ENCODE measurements around the gene TMPRSS11D.

TMPRSS11D gene

DNA sequence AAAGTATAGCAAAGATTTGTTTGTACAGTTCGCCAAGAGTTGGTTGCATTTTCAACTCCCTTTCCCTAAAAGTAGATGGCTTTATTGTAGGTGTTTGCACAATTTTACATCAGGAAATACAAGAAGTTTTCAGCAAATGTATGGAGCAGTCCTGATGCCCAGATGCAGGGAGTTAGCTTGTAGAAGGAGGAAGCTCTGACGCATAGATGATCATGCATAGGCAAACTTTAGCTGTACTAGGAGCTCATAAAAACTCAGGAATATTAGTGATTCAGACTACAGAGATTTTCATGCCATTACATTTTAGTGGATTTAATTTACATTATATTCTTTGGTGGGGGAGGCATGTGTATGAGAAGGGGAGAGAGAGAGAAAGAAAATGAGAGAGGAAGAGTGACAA, 62.9 kb downstream of the TMPRSS11D start:
- Mint-ChIP-seq H3K4me1 (no peaks in the 10 kb centered on the region), H3K27ac (no peak overlapping the region), H3K27me3 (ENCODE audit: low read depth) (no peaks in the 10 kb centered on the region), H3K9me3 (peaks cover 9% of the 10 kb centered on the region), H3K4me3 (no peak overlapping the region), H3K36me3 (ENCODE audit: low read depth) (no peaks in the 10 kb centered on the region)
- TF ChIP-seq, protein P1, sequence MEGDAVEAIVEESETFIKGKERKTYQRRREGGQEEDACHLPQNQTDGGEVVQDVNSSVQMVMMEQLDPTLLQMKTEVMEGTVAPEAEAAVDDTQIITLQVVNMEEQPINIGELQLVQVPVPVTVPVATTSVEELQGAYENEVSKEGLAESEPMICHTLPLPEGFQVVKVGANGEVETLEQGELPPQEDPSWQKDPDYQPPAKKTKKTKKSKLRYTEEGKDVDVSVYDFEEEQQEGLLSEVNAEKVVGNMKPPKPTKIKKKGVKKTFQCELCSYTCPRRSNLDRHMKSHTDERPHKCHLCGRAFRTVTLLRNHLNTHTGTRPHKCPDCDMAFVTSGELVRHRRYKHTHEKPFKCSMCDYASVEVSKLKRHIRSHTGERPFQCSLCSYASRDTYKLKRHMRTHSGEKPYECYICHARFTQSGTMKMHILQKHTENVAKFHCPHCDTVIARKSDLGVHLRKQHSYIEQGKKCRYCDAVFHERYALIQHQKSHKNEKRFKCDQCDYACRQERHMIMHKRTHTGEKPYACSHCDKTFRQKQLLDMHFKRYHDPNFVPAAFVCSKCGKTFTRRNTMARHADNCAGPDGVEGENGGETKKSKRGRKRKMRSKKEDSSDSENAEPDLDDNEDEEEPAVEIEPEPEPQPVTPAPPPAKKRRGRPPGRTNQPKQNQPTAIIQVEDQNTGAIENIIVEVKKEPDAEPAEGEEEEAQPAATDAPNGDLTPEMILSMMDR (IDR thresholded peaks at IDR 0.05; ENCODE audit: unreplicated experiment in 3 of 3), result no peak

DNA sequence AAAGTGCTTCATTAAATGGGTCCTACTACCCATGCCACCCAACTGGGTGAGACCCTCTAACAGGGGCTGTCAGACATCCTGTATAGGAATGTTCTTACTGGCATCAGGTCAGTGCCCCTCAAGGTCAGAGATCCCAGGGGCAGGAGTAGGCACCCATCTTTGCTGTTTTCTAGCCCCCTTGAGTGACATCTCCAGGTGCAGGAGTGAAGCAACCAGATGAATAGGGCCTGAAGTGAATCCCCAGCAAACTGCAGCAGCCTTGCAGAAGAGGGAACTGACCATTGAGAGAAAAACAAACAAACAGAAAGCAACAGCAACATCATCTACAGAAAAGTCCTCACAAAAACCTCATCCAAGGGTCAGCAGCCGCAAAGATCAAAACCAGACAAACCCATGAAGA, 73.8 kb downstream of the TMPRSS11D start:
- H3K9me3 Mint-ChIP-seq, result peaks cover 39% of the 10 kb centered on the region
- H3K4me1 Mint-ChIP-seq, result no peaks in the 10 kb centered on the region
- H3K4me3 Mint-ChIP-seq, result no peak overlapping the region
- peaks cover 4% of the 10 kb centered on the region for H3K36me3 Mint-ChIP-seq (ENCODE audit: low read depth)
- H3K27me3 Mint-ChIP-seq (ENCODE audit: low read depth), result no peaks in the 10 kb centered on the region
- no peak overlapping the region for H3K27ac Mint-ChIP-seq
- TF ChIP-seq, protein P1 (IDR thresholded peaks at IDR 0.05; ENCODE audit: unreplicated experiment in 3 of 3), result no peak

DNA sequence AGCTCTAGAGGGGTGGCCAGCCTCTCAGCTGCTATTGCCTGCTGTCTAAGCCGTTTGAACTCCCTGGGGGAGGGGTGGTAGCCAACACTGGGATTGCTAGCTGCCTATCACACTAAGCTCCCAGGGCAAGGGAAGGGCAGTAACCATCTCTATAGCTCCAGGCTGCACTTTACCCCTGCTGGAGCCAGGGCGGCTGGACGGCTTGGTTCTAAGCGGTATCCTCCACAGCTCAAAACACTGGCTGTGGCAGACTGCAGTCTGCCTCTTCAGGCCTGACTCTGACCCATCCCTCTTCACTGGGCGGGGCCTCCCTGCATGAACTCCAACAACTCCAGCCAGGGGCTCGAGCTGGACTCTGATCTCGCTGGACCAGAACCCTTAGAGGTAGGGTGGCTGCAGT, 74.3 kb downstream of the TMPRSS11D start:
- Mint-ChIP-seq H3K27me3 (ENCODE audit: low read depth) (no peaks in the 10 kb centered on the region), H3K4me3 (no peak overlapping the region), H3K4me1 (no peaks in the 10 kb centered on the region), H3K9me3 (peaks cover 34% of the 10 kb centered on the region), H3K27ac (no peak overlapping the region), H3K36me3 (ENCODE audit: low read depth) (peaks cover 4% of the 10 kb centered on the region)
- TF ChIP-seq, protein P1 (IDR thresholded peaks at IDR 0.05; ENCODE audit: unreplicated experiment in 3 of 3), result no peak

DNA sequence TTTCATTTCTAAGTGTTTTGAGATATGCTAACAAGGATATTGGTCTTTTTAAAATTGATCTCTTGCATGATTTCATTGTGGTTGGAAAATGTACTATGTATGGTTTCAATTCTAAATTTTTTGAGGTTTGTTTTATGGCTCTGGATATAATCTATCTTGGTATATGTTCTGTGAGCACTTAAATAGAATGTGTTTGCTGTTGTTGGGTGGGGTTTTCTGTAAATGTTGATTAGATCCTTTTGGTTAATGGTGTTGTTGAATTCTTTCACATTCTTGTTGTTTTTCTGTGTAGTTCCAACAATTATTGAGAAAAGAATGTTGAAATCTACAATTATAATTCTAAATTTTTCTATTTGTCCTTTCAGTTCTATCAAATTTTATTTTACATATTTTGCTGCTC, 87.0 kb downstream of the TMPRSS11D start:
- H3K9me3 Mint-ChIP-seq, result no peaks in the 10 kb centered on the region
- H3K27ac Mint-ChIP-seq, result no peak overlapping the region
- H3K36me3 Mint-ChIP-seq (ENCODE audit: low read depth), result no peaks in the 10 kb centered on the region
- no peaks in the 10 kb centered on the region for H3K4me1 Mint-ChIP-seq
- TF ChIP-seq, protein P1 (IDR thresholded peaks at IDR 0.05; ENCODE audit: unreplicated experiment in 3 of 3), result no peak
- no peak overlapping the region for H3K4me3 Mint-ChIP-seq
- H3K27me3 Mint-ChIP-seq (ENCODE audit: low read depth), result no peaks in the 10 kb centered on the region

DNA sequence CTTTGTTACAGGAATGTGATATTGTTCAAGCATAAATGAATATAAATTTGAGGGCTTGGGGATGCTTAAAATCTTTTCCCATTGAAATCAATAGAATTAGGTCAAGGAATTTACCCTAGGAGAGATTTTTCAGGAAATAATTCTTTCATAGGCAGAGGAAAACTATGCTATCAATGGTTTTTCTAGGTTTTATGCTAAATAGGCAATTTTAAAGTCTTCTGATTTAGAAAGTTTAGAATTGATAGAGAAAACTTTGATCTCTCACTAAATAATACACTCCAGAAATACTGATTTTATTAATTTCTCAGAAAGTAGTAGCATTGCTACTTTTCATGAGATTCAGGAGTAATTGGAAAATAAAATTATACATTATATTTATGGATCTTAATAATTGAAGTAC, 93.1 kb downstream of the TMPRSS11D start:
- Mint-ChIP-seq H3K27ac (no peak overlapping the region), H3K27me3 (ENCODE audit: low read depth) (no peaks in the 10 kb centered on the region), H3K9me3 (no peaks in the 10 kb centered on the region), H3K4me1 (peaks cover under 1% of the 10 kb centered on the region), H3K36me3 (ENCODE audit: low read depth) (no peaks in the 10 kb centered on the region), H3K4me3 (no peak overlapping the region)
- TF ChIP-seq, protein P1 (IDR thresholded peaks at IDR 0.05; ENCODE audit: unreplicated experiment in 3 of 3), result no peak

DNA sequence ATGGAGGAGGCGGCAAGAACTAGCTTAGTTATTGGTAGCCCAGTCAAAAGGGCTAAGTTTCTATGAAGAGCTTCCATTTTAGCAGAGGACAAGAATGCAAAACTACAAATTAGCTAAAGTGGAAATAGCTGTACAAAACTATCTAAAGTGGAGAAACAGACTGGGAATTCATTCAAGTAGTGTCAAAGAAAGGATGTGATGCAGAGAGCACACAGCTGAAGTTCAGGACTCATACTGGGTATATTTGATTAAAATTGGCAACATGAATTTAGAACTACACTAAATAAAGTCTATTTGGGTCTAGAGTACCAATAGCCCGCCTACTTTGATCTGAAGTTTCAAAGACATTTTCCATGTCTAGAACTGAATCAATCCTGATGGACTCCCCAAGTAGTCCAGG, 96.5 kb downstream of the TMPRSS11D start:
- TF ChIP-seq, protein P1 (IDR thresholded peaks at IDR 0.05; ENCODE audit: unreplicated experiment in 3 of 3), result no peak

More for the DNA sequence above, 96.5 kb downstream of the TMPRSS11D start:
- H3K36me3 Mint-ChIP-seq (ENCODE audit: low read depth), result no peaks in the 10 kb centered on the region
- H3K9me3 Mint-ChIP-seq, result no peaks in the 10 kb centered on the region
- no peaks in the 10 kb centered on the region for H3K27me3 Mint-ChIP-seq (ENCODE audit: low read depth)
- peaks cover 7% of the 10 kb centered on the region for H3K4me1 Mint-ChIP-seq
- no peak overlapping the region for H3K27ac Mint-ChIP-seq
- H3K4me3 Mint-ChIP-seq, result no peak overlapping the region

Data from nephron (organoid).